K562 (cell line): ENCODE measurements around the gene TMTC2.

ENCODE experiments used
- ADNP ChIP-seq: fragments of 200-800 bp; sonication (Bioruptor generic); IDR thresholded peaks from 2 replicates; pipeline ENCODE4 v1.6.1; 2016; ENCODE audit warnings: missing genetic modification characterization, missing compliant biosample characterization
- EZH2 ChIP-seq: IDR thresholded peaks from 2 replicates; pipeline ENCODE4 v1.6.1; 2012; ENCODE audit warnings: low read depth, mild to moderate bottlenecking, inconsistent platforms, low read length, borderline replicate concordance
- MTA1 ChIP-seq: fragments of 450-650 bp; IDR thresholded peaks from 2 replicates; pipeline ENCODE4 v1.6.1; 2017; ENCODE audit warnings: borderline replicate concordance
- POLR2A ChIP-seq: fragments of 450-650 bp; conservative IDR thresholded peaks from 2 replicates; pipeline ENCODE4 v1.6.1; 2016
- RAD21 ChIP-seq, 2 experiments: fragments of 250-450 bp in 1 of 2; fragments of 450-650 bp in 1 of 2; sonication (Bioruptor Pico) in 1 of 2; formaldehyde crosslinking in 1 of 2; IDR thresholded peaks in 1 of 2; conservative IDR thresholded peaks in 1 of 2; 2 replicates each; pipeline versions ENCODE4 v1.4.0 to v1.8.0; 2020 to 2022; ENCODE audit warnings: mild to moderate bottlenecking in 2 of 2, moderate library complexity in 1 of 2
- ZNF589 ChIP-seq: fragments of 200-800 bp; sonication (Bioruptor generic); IDR thresholded peaks from 2 replicates; pipeline ENCODE4 v1.6.1; 2016; ENCODE audit warnings: low read depth, missing genetic modification characterization, missing compliant biosample characterization
- ZNF644 ChIP-seq: fragments of 200-800 bp; sonication (Bioruptor generic); IDR thresholded peaks from 2 replicates; pipeline ENCODE4 v1.6.1; 2016; ENCODE audit warnings: low read depth, missing genetic modification characterization, missing compliant biosample characterization
- TF ChIP-seq, protein P1 (sequence below): sonication (generic); formaldehyde crosslinking; IDR thresholded peaks from 2 replicates; pipeline ENCODE4 v1.8.0; 2023; ENCODE audit warnings: mild to moderate bottlenecking, missing genetic modification reagents
- TF ChIP-seq, protein P2 (sequence below), 3 experiments: IDR thresholded peaks in 2 of 3; conservative IDR thresholded peaks in 1 of 3; 2 replicates each; pipeline ENCODE4 v1.5.1; 2011 to 2012; ENCODE audit warnings: low read length in 3 of 3, mild to moderate bottlenecking in 3 of 3, control low read depth in 2 of 3, improper control_type of control experiment in 1 of 3, inconsistent platforms in 1 of 3, low read depth in 1 of 3, mixed read lengths in 1 of 3, moderate library complexity in 1 of 3; ENCODE audit not compliant: insufficient read depth in 2 of 3

DNA sequence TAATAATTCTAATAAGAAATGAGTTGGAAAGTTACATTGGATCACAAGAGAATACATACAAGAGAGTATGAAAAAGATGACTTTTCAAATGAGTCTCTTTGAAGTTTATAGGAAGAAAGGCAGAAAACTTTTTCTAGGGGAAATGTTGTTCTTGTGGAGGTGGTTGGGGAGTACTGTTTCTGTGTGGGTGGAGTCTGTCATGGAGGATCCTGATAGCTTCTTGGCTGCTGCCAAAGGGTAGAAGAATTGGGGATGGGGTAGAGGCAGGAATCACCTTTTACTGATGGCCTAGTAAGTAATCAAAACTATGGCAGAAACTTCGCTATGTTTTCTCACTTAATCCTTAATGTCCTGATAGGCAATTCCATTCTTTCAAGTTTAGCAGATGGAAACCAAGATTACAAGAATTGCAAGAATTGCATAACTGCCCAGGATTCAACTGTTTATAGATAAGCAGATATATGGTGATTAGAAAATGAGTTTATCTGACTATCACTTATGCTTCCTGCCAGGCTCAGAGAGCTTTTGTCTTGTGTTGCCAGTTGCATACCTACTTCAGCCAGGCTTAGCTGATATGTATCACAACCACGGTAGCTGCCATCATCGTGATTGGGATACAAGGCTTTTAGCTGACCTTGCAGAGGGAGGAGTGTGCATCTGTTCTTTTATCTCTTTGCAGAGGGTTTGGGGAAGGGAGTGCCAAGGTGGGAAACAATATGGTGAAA is 463.9 kb downstream of the TMTC2 start:
- TF ChIP-seq ZNF644 (tag) (no peak), ADNP (tag) (no peak), RAD21 (CRISPR knock-in tag; conservative IDR thresholded peaks at IDR 0.05 in 1 of 2, IDR thresholded peaks at IDR 0.05 in 1 of 2) (no peak), ZNF589 (no peak), EZH2 (no peak), POLR2A (peak; percentile 80), MTA1 (no peak)
- TF ChIP-seq, protein P1, sequence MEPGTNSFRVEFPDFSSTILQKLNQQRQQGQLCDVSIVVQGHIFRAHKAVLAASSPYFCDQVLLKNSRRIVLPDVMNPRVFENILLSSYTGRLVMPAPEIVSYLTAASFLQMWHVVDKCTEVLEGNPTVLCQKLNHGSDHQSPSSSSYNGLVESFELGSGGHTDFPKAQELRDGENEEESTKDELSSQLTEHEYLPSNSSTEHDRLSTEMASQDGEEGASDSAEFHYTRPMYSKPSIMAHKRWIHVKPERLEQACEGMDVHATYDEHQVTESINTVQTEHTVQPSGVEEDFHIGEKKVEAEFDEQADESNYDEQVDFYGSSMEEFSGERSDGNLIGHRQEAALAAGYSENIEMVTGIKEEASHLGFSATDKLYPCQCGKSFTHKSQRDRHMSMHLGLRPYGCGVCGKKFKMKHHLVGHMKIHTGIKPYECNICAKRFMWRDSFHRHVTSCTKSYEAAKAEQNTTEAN (CRISPR knock-in tag): no peak
- TF ChIP-seq, protein P2, sequence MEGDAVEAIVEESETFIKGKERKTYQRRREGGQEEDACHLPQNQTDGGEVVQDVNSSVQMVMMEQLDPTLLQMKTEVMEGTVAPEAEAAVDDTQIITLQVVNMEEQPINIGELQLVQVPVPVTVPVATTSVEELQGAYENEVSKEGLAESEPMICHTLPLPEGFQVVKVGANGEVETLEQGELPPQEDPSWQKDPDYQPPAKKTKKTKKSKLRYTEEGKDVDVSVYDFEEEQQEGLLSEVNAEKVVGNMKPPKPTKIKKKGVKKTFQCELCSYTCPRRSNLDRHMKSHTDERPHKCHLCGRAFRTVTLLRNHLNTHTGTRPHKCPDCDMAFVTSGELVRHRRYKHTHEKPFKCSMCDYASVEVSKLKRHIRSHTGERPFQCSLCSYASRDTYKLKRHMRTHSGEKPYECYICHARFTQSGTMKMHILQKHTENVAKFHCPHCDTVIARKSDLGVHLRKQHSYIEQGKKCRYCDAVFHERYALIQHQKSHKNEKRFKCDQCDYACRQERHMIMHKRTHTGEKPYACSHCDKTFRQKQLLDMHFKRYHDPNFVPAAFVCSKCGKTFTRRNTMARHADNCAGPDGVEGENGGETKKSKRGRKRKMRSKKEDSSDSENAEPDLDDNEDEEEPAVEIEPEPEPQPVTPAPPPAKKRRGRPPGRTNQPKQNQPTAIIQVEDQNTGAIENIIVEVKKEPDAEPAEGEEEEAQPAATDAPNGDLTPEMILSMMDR (IDR thresholded peaks at IDR 0.05 in 2 of 3, conservative IDR thresholded peaks at IDR 0.05 in 1 of 3; ENCODE audit: insufficient read depth in 2 of 3, low read depth in 1 of 3, low read length in 3 of 3): no peak
